A673 (cell line): ENCODE results near the gene ARHGAP8. TPM values are rescaled to one million over a fixed set of nuclear protein-coding genes. Genes with fewer than 3 reads are reported as not detected.

ENCODE experiments used
- BruUV-seq: library from RNA; stranded (reverse); fragments of 400-500 nt; replicated peaks from 2 replicates; lab custom pipeline; 2021; lab: Mats Ljungman, UMichigan
- CTCF ChIA-PET: fragments of 300-600 bp; sonication (Branson Sonifier 250); formaldehyde crosslinking; loops from one replicate; lab custom pipeline; 2022; ENCODE audit warnings: antibody characterized with exemption; lab: Charles Lee
- POLR2A ChIA-PET: fragments of 300-600 bp; sonication (Branson Sonifier 250); formaldehyde crosslinking; loops from one replicate; lab custom pipeline; 2022; ENCODE audit warnings: antibody characterized with exemption; ENCODE audit not compliant: low non-redundant PET; lab: Charles Lee
- DNase-seq: peaks from one replicate; pipeline ENCODE4 v3.0.0-alpha.2; 2015; ENCODE audit warnings: low spot score
- H3K27ac ChIP-seq: fragments of 200-600 bp; sonication (generic); 2 replicates; pipeline ENCODE4 v1.5.1; 2016; ENCODE audit warnings: mixed run types, low read depth, mild to moderate bottlenecking, mixed read lengths, antibody characterized with exemption, low read length; ENCODE audit not compliant: poor library complexity, severe bottlenecking
- H3K27me3 ChIP-seq: fragments of 200-600 bp; sonication (generic); replicated peaks from 2 replicates; pipeline ENCODE4 v1.6.1; 2017; ENCODE audit warnings: mixed run types, low read depth, mild to moderate bottlenecking, mixed read lengths, antibody characterized with exemption, low read length; ENCODE audit not compliant: insufficient read depth, poor library complexity
- H3K36me3 ChIP-seq: fragments of 200-600 bp; sonication (generic); 2 replicates; pipeline ENCODE4 v1.6.1; 2016; ENCODE audit warnings: mixed run types, mild to moderate bottlenecking, mixed read lengths, antibody characterized with exemption, low read length; ENCODE audit not compliant: insufficient read depth, poor library complexity, severe bottlenecking
- H3K4me1 ChIP-seq: fragments of 200-600 bp; sonication (generic); 2 replicates; pipeline ENCODE4 v1.6.1; 2017; ENCODE audit warnings: mixed run types, mild to moderate bottlenecking, mixed read lengths, antibody characterized with exemption, low read length; ENCODE audit not compliant: insufficient read depth, poor library complexity, severe bottlenecking
- H3K4me3 ChIP-seq: fragments of 200-600 bp; sonication (generic); 2 replicates; pipeline ENCODE4 v1.5.1; 2016; ENCODE audit warnings: low read depth, mixed run types, mild to moderate bottlenecking, mixed read lengths, low read length; ENCODE audit not compliant: poor library complexity, severe bottlenecking
- H3K9me3 ChIP-seq: fragments of 200-600 bp; sonication (generic); 2 replicates; pipeline ENCODE4 v1.6.1; 2016; ENCODE audit warnings: mixed run types, low read depth, mild to moderate bottlenecking, mixed read lengths, antibody characterized with exemption, low read length; ENCODE audit not compliant: poor library complexity, severe bottlenecking
- CTCF ChIP-seq: fragments of 300-800, 200-600 bp; sonication (generic); conservative IDR thresholded peaks from 2 replicates; pipeline ENCODE4 v1.5.1; 2017; ENCODE audit warnings: low read depth, mild to moderate bottlenecking, antibody characterized with exemption, low read length, moderate library complexity, mixed read lengths
- EZH2 ChIP-seq: fragments of 200-600 bp; sonication (generic); IDR thresholded peaks from 2 replicates; pipeline ENCODE4 v1.6.1; 2017; ENCODE audit warnings: borderline replicate concordance, low read depth, mild to moderate bottlenecking, mixed read lengths, antibody characterized with exemption, low read length; ENCODE audit not compliant: poor library complexity, severe bottlenecking
- intact Hi-C: fragments of 100-400 bp; cut with micrococcal nuclease; formaldehyde crosslinking; loops from one replicate; pipeline ENCODE4 v1.10.0; 2022; ENCODE audit not compliant: unreplicated experiment
- total RNA-seq: library from RNA; stranded (reverse); gene quantifications from 2 replicates; pipeline ENCODE4 v1.2.3, GENCODE V29; 2021

Gene ARHGAP8
- total RNA-seq, 1 experiment from 2014 or later = not detected

GRCh38 chr22:44712962-44713361 lies 39.4 kb upstream of the ARHGAP8 start:
- intact Hi-C loops = no loop called here
- no TSS peak for BruUV-seq

GRCh38 chr22:44714703-44715350 lies 37.5 kb upstream of the ARHGAP8 start:
- Histone ChIP-seq H3K4me1 (no peaks in the 10 kb centered on the region), H3K27ac (no peak overlapping the region), H3K27me3 (no peaks in the 10 kb centered on the region), H3K36me3 (no peaks in the 10 kb centered on the region), H3K9me3 (no peaks in the 10 kb centered on the region), H3K4me3 (no peak overlapping the region)
- CTCF ChIA-PET = no interaction called here
- DNase-seq = no peak
- POLR2A ChIA-PET = no interaction called here
- BruUV-seq = no TSS peak
- intact Hi-C loops = no loop called here
- TF ChIP-seq CTCF (no peak), EZH2 (no peak)

More at GRCh38 chr22:44712962-44713361, 39.4 kb upstream of the ARHGAP8 start:
- Histone ChIP-seq H3K9me3 (no peaks in the 10 kb centered on the region), H3K4me3 (no peak overlapping the region), H3K27me3 (no peaks in the 10 kb centered on the region), H3K36me3 (no peaks in the 10 kb centered on the region), H3K27ac (no peak overlapping the region), H3K4me1 (no peaks in the 10 kb centered on the region)
- no peak for TF ChIP-seq CTCF
- no peak for TF ChIP-seq EZH2
- ChIA-PET POLR2A (no interaction called here), CTCF (no interaction called here)
- DNase-seq = no peak

GRCh38 chr22:44718418-44718817 lies 34.0 kb upstream of the ARHGAP8 start:
- BruUV-seq = no TSS peak
- intact Hi-C loops = no loop called here

More at GRCh38 chr22:44718418-44718817, 34.0 kb upstream of the ARHGAP8 start:
- no peaks in the 10 kb centered on the region for H3K4me1 ChIP-seq
- TF ChIP-seq EZH2 (no peak), CTCF (no peak)
- ChIA-PET CTCF (no interaction called here), POLR2A (no interaction called here)
- no peaks in the 10 kb centered on the region for H3K9me3 ChIP-seq
- no peaks in the 10 kb centered on the region for H3K27me3 ChIP-seq
- no peak overlapping the region for H3K27ac ChIP-seq
- H3K36me3 ChIP-seq = no peaks in the 10 kb centered on the region
- no peak for DNase-seq
- no peak overlapping the region for H3K4me3 ChIP-seq
